OCI-LY7 (cell line): Measurements from ENCODE around the gene APBA1. TPM values are rescaled to one million over a fixed set of nuclear protein-coding genes. Genes with fewer than 3 reads are reported as not detected.

ENCODE experiments used
- BruUV-seq: library from RNA; stranded (reverse); fragments of 400-500 nt; replicated peaks from 2 replicates; lab custom pipeline; 2021; lab: Mats Ljungman, UMichigan
- CTCF ChIA-PET: fragments of 300-600 bp; sonication (Branson Sonifier 250); formaldehyde crosslinking; loops from one replicate; lab custom pipeline; 2022; ENCODE audit warnings: antibody characterized with exemption; ENCODE audit not compliant: unreplicated experiment; lab: Charles Lee
- POLR2A ChIA-PET: fragments of 300-600 bp; sonication (Branson Sonifier 250); formaldehyde crosslinking; loops from one replicate; lab custom pipeline; 2022; ENCODE audit warnings: antibody characterized with exemption; lab: Charles Lee
- DNase-seq: peaks from one replicate; pipeline ENCODE4 v3.0.0-alpha.2; 2015; ENCODE audit warnings: low spot score
- H2AFZ ChIP-seq: fragments of 200-600 bp; sonication (generic), shearing (Covaris generic); 2 replicates; pipeline ENCODE4 v1.6.1; 2014; ENCODE audit warnings: mild to moderate bottlenecking, antibody characterized with exemption, low read length, moderate library complexity
- H3K27ac ChIP-seq: fragments of 200-600 bp; sonication (generic); 2 replicates; pipeline ENCODE4 v1.5.1; 2014; ENCODE audit warnings: mixed run types, low read depth, mild to moderate bottlenecking, moderate library complexity, low read length, inconsistent platforms; ENCODE audit not compliant: poor library complexity, severe bottlenecking
- H3K36me3 ChIP-seq: fragments of 200-600 bp; sonication (generic); 2 replicates; pipeline ENCODE4 v1.6.1; 2014; ENCODE audit warnings: mild to moderate bottlenecking, antibody characterized with exemption, low read length, moderate library complexity, mixed read lengths; ENCODE audit not compliant: insufficient read depth
- H3K4me1 ChIP-seq: fragments of 200-600 bp; sonication (generic); 2 replicates; pipeline ENCODE4 v1.5.1; 2014; ENCODE audit warnings: mild to moderate bottlenecking, low read length; ENCODE audit not compliant: insufficient read depth, poor library complexity, severe bottlenecking
- H3K4me2 ChIP-seq: fragments of 200-600 bp; sonication (generic); 2 replicates; pipeline ENCODE4 v1.6.1; 2014; ENCODE audit warnings: mild to moderate bottlenecking, low read length
- H3K4me3 ChIP-seq: fragments of 200-600 bp; sonication (generic); 2 replicates; pipeline ENCODE4 v1.5.1; 2014; ENCODE audit warnings: mild to moderate bottlenecking, low read depth, low read length; ENCODE audit not compliant: poor library complexity, severe bottlenecking
- H3K79me2 ChIP-seq: fragments of 200-600 bp; sonication (generic); 2 replicates; pipeline ENCODE4 v1.6.1; 2016; ENCODE audit warnings: low read depth, mild to moderate bottlenecking, low read length, moderate library complexity, mixed read lengths; ENCODE audit not compliant: insufficient read depth
- H3K9me2 ChIP-seq: fragments of 200-600 bp; sonication (generic); 2 replicates; pipeline ENCODE4 v1.6.1; 2016; ENCODE audit warnings: mild to moderate bottlenecking, low read length, mixed read lengths; ENCODE audit not compliant: insufficient read depth
- H3K9me3 ChIP-seq: fragments of 200-600 bp; sonication (generic); 2 replicates; pipeline ENCODE4 v1.6.1; 2014; ENCODE audit warnings: mild to moderate bottlenecking, mixed run types, low read length, mixed read lengths
- H4K20me1 ChIP-seq: fragments of 200-600 bp; sonication (generic); 2 replicates; pipeline ENCODE4 v1.6.1; 2014; ENCODE audit warnings: mild to moderate bottlenecking, antibody characterized with exemption, low read length, moderate library complexity, mixed read lengths; ENCODE audit not compliant: insufficient read depth
- CTCF ChIP-seq: fragments of 200-600 bp; sonication (generic); conservative IDR thresholded peaks from 2 replicates; pipeline ENCODE4 v1.5.1; 2014; ENCODE audit warnings: mild to moderate bottlenecking, antibody characterized with exemption, low read length, moderate library complexity, mixed read lengths
- EZH2phosphoT487 ChIP-seq: fragments of 200-600 bp; sonication (generic); IDR thresholded peaks from 2 replicates; pipeline ENCODE4 v1.6.1; 2018; ENCODE audit warnings: low read depth, borderline replicate concordance, mild to moderate bottlenecking, mixed run types, antibody characterized with exemption, low read length, moderate library complexity, mixed read lengths
- intact Hi-C: fragments of 100-400 bp; cut with micrococcal nuclease; formaldehyde crosslinking; loops from one replicate; pipeline ENCODE4 v1.10.0; 2022; ENCODE audit not compliant: unreplicated experiment
- total RNA-seq, 2 experiments: library from RNA; depleted of rRNA in 1 of 2; stranded (reverse); fragments of >200 nt in 1 of 2; shearing (Covaris generic) in 1 of 2; gene quantifications; 2 replicates each; pipeline ENCODE4 v1.2.3, GENCODE V29; 2014 to 2022

APBA1 gene
- total RNA-seq, 2 experiments from 2014 or later = not detected

DNA sequence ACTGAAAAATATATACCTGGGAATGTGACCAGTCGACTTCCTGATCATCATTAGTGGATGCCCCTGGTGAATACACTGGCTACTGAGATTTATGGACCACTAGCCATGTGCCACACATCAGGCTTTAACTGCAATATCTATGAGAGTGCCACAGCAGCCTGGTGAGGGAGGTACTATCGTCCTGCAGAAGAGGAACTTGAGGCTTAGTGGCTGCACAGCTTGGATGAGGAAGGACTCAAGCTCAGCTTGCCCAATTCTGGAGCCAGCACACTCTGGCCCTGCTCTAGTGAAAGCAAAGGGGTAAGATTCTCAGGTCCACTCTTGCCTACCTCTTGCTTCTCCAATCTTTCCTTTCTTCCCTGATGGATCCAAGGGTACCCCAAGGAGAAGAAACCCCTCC, 217.8 kb downstream of the APBA1 start:
- Histone ChIP-seq H3K4me3 (no peak overlapping the region), H3K4me2 (no peak overlapping the region), H3K9me2 (no peaks in the 10 kb centered on the region), H3K27ac (no peak overlapping the region), H2AFZ (no peak overlapping the region), H3K79me2 (no peaks in the 10 kb centered on the region), H3K4me1 (no peaks in the 10 kb centered on the region), H3K36me3 (no peaks in the 10 kb centered on the region), H4K20me1 (no peaks in the 10 kb centered on the region), H3K9me3 (no peaks in the 10 kb centered on the region)
- ChIA-PET POLR2A (interaction anchor here (0.7 kb wide), 1 partner anchor 13 kb away, joined by 5 read pairs; no protein-coding TSS in a partner anchor), CTCF (no interaction called here)
- no TSS peak for BruUV-seq
- intact Hi-C loops = no loop called here
- TF ChIP-seq EZH2phosphoT487 = no peak
- no peak for TF ChIP-seq CTCF
- no peak for DNase-seq

DNA sequence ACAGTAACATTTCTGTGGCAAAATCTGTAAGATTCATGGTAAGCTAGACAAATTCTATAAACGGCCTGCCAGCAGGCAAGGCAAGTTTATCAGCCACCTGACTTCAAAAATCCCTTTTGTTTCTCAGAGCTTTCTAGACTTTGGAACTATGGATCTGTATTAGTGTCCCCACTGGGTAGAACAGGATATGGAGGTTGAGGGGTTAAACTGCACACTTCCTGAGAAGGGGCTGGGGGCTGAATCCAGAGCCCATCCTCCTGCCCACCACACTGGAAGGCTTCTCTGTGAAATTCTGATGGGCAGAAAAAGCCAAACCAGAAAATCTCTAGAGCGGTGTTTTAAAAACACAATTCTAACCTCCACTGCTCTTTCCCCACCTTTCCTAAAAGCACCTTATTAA, 218.4 kb downstream of the APBA1 start:
- CTCF ChIA-PET = no interaction called here
- Histone ChIP-seq H3K79me2 (no peaks in the 10 kb centered on the region), H3K27ac (no peak overlapping the region), H3K9me3 (no peaks in the 10 kb centered on the region), H3K4me3 (no peak overlapping the region), H3K4me1 (no peaks in the 10 kb centered on the region), H3K9me2 (no peaks in the 10 kb centered on the region), H3K4me2 (no peak overlapping the region), H2AFZ (no peak overlapping the region), H3K36me3 (no peaks in the 10 kb centered on the region), H4K20me1 (no peaks in the 10 kb centered on the region)
- POLR2A ChIA-PET = no interaction called here
- BruUV-seq = no TSS peak
- intact Hi-C loops = no loop called here
- TF ChIP-seq EZH2phosphoT487 (no peak), CTCF (no peak)
- DNase-seq = no peak

GRCh38 chr9:69452110-69452782, 219.9 kb downstream of the APBA1 start:
- CTCF ChIA-PET = no interaction called here
- POLR2A ChIA-PET = interaction anchor here (0.6 kb wide), 1 partner anchor 177 kb away, joined by 3 read pairs; no protein-coding TSS in a partner anchor

More at GRCh38 chr9:69452110-69452782, 219.9 kb downstream of the APBA1 start:
- BruUV-seq = no TSS peak
- Histone ChIP-seq H2AFZ (no peak overlapping the region), H3K79me2 (no peaks in the 10 kb centered on the region), H4K20me1 (no peaks in the 10 kb centered on the region), H3K27ac (no peak overlapping the region), H3K4me2 (no peak overlapping the region), H3K4me3 (no peak overlapping the region), H3K9me3 (no peaks in the 10 kb centered on the region), H3K9me2 (no peaks in the 10 kb centered on the region), H3K36me3 (no peaks in the 10 kb centered on the region), H3K4me1 (no peaks in the 10 kb centered on the region)
- DNase-seq = no peak
- TF ChIP-seq CTCF (no peak), EZH2phosphoT487 (no peak)
- intact Hi-C loops = no loop called here
